Measurements from ENCODE around the gene SCNN1G. TPM values are rescaled to one million over a fixed set of nuclear protein-coding genes. Genes with fewer than 3 reads are reported as not detected.

SCNN1G gene
- total RNA-seq, 1 experiment from 2014 or later = not detected

GRCh38 chr16:23181506-23181905 lies 1.0 kb upstream of the SCNN1G start:
- H3K4me2 ChIP-seq (ENCODE audit: low read depth, low read length, poor library complexity, severe bottlenecking) = no peak overlapping the region
- H3K79me2 ChIP-seq (ENCODE audit: low read length) = no peaks in the 10 kb centered on the region
- no peak overlapping the region for H2AFZ ChIP-seq (ENCODE audit: low read length)
- no peaks in the 10 kb centered on the region for H3K9me3 ChIP-seq (ENCODE audit: low read length)
- H3K36me3 ChIP-seq (ENCODE audit: insufficient read depth, low read length) = no peaks in the 10 kb centered on the region
- H3K4me1 ChIP-seq (ENCODE audit: low read length) = no peaks in the 10 kb centered on the region
- H4K20me1 ChIP-seq (ENCODE audit: insufficient read depth, low read depth, low read length) = no peaks in the 10 kb centered on the region
- no peaks in the 10 kb centered on the region for H3K27me3 ChIP-seq (ENCODE audit: low read length)
- no peak for DNase-seq
- H3K9ac ChIP-seq (ENCODE audit: low read length) = no peak overlapping the region
- H3K27ac ChIP-seq (ENCODE audit: low read length) = no peak overlapping the region
- H3K4me3 ChIP-seq (ENCODE audit: low read length) = no peak overlapping the region
- no peaks in the 10 kb centered on the region for H3K9me2 ChIP-seq (replicated peaks; ENCODE audit: insufficient read depth, low read length)

- H3K9ac ChIP-seq (ENCODE audit: low read length) = no peak overlapping the region
- H2AFZ ChIP-seq (ENCODE audit: low read length) = no peak overlapping the region
- no peak overlapping the region for H3K4me3 ChIP-seq (ENCODE audit: low read length)
Measured at GRCh38 chr16:23182206-23182678, 303 bp upstream of the SCNN1G start.

GRCh38 chr16:23183543-23183862 lies 958 bp downstream of the SCNN1G start:
- Histone ChIP-seq H3K9ac (ENCODE audit: low read length) (no peak overlapping the region), H3K4me1 (ENCODE audit: low read length) (peaks cover 5% of the 10 kb centered on the region), H3K9me3 (ENCODE audit: low read length) (no peaks in the 10 kb centered on the region), H3K4me3 (ENCODE audit: low read length) (no peak overlapping the region), H3K27ac (ENCODE audit: low read length) (no peak overlapping the region), H3K36me3 (ENCODE audit: insufficient read depth, low read length) (no peaks in the 10 kb centered on the region), H3K4me2 (ENCODE audit: low read depth, low read length, poor library complexity, severe bottlenecking) (no peak overlapping the region), H3K79me2 (ENCODE audit: low read length) (no peaks in the 10 kb centered on the region), H2AFZ (ENCODE audit: low read length) (no peak overlapping the region), H3K9me2 (replicated peaks; ENCODE audit: insufficient read depth, low read length) (no peaks in the 10 kb centered on the region), H3K27me3 (ENCODE audit: low read length) (no peaks in the 10 kb centered on the region), H4K20me1 (ENCODE audit: insufficient read depth, low read depth, low read length) (no peaks in the 10 kb centered on the region)
- no peak for DNase-seq

More at GRCh38 chr16:23182206-23182678, 303 bp upstream of the SCNN1G start:
- Histone ChIP-seq H3K9me2 (replicated peaks; ENCODE audit: insufficient read depth, low read length) (no peaks in the 10 kb centered on the region), H3K27me3 (ENCODE audit: low read length) (no peaks in the 10 kb centered on the region), H3K36me3 (ENCODE audit: insufficient read depth, low read length) (no peaks in the 10 kb centered on the region), H3K27ac (ENCODE audit: low read length) (no peak overlapping the region), H3K9me3 (ENCODE audit: low read length) (no peaks in the 10 kb centered on the region), H4K20me1 (ENCODE audit: insufficient read depth, low read depth, low read length) (no peaks in the 10 kb centered on the region), H3K4me2 (ENCODE audit: low read depth, low read length, poor library complexity, severe bottlenecking) (no peak overlapping the region), H3K4me1 (ENCODE audit: low read length) (peaks cover under 1% of the 10 kb centered on the region), H3K79me2 (ENCODE audit: low read length) (no peaks in the 10 kb centered on the region)
- peak; percentile 82 for DNase-seq

DNA sequence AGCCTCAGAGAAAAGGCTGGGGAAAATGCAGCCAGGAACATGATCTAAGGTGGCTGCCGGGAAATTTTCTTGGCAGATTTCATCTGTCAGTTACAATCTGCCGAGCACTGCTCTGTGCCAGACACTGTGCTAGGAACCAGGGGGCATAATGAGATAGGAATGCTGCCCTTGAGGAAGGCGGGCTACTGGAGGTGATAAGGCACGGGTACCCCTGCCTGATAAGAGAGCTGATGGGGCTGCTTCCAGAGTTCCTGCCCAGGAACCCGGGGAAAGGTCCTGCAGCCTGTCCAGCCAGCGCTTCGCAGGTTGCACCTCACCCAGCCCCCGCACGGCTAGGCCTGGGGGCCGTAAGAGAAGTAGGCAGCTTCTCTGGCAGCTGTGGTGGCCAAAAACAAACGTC lies 3.1 kb downstream of the SCNN1G start:
- Histone ChIP-seq H3K79me2 (ENCODE audit: low read length) (no peaks in the 10 kb centered on the region), H3K9me3 (ENCODE audit: low read length) (no peaks in the 10 kb centered on the region), H3K27me3 (ENCODE audit: low read length) (no peaks in the 10 kb centered on the region), H3K9ac (ENCODE audit: low read length) (no peak overlapping the region), H3K4me3 (ENCODE audit: low read length) (no peak overlapping the region), H3K9me2 (replicated peaks; ENCODE audit: insufficient read depth, low read length) (no peaks in the 10 kb centered on the region), H4K20me1 (ENCODE audit: insufficient read depth, low read depth, low read length) (no peaks in the 10 kb centered on the region), H3K36me3 (ENCODE audit: insufficient read depth, low read length) (no peaks in the 10 kb centered on the region), H3K4me1 (ENCODE audit: low read length) (peaks cover 5% of the 10 kb centered on the region), H3K4me2 (ENCODE audit: low read depth, low read length, poor library complexity, severe bottlenecking) (no peak overlapping the region), H2AFZ (ENCODE audit: low read length) (no peak overlapping the region), H3K27ac (ENCODE audit: low read length) (no peak overlapping the region)
- DNase-seq = no peak

DNA sequence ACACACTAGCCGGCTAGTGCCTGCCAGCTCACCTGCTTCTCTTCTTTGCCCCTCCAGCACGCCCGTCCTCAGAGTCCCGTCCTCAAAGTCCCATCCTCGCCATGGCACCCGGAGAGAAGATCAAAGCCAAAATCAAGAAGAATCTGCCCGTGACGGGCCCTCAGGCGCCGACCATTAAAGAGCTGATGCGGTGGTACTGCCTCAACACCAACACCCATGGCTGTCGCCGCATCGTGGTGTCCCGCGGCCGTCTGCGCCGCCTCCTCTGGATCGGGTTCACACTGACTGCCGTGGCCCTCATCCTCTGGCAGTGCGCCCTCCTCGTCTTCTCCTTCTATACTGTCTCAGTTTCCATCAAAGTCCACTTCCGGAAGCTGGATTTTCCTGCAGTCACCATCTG lies 3.6 kb downstream of the SCNN1G start:
- no peak for DNase-seq
- Histone ChIP-seq H3K4me1 (ENCODE audit: low read length) (peaks cover 5% of the 10 kb centered on the region), H3K27me3 (ENCODE audit: low read length) (no peaks in the 10 kb centered on the region), H3K4me3 (ENCODE audit: low read length) (no peak overlapping the region), H3K27ac (ENCODE audit: low read length) (no peak overlapping the region), H3K4me2 (ENCODE audit: low read depth, low read length, poor library complexity, severe bottlenecking) (no peak overlapping the region), H3K9me2 (replicated peaks; ENCODE audit: insufficient read depth, low read length) (no peaks in the 10 kb centered on the region), H3K9me3 (ENCODE audit: low read length) (no peaks in the 10 kb centered on the region), H4K20me1 (ENCODE audit: insufficient read depth, low read depth, low read length) (no peaks in the 10 kb centered on the region), H2AFZ (ENCODE audit: low read length) (no peak overlapping the region), H3K79me2 (ENCODE audit: low read length) (no peaks in the 10 kb centered on the region), H3K9ac (ENCODE audit: low read length) (no peak overlapping the region), H3K36me3 (ENCODE audit: insufficient read depth, low read length) (no peaks in the 10 kb centered on the region)

- H3K27ac ChIP-seq (ENCODE audit: low read length) = no peak overlapping the region
- H3K79me2 ChIP-seq (ENCODE audit: low read length) = no peaks in the 10 kb centered on the region
- no peaks in the 10 kb centered on the region for H3K27me3 ChIP-seq (ENCODE audit: low read length)
- H4K20me1 ChIP-seq (ENCODE audit: insufficient read depth, low read depth, low read length) = no peaks in the 10 kb centered on the region
- DNase-seq = peak; percentile 52
- no peak overlapping the region for H3K4me3 ChIP-seq (ENCODE audit: low read length)
- no peaks in the 10 kb centered on the region for H3K36me3 ChIP-seq (ENCODE audit: insufficient read depth, low read length)
- peak overlapping the region; percentile 2 for H3K4me2 ChIP-seq (ENCODE audit: low read depth, low read length, poor library complexity, severe bottlenecking)
- no peak overlapping the region for H2AFZ ChIP-seq (ENCODE audit: low read length)
- H3K9me2 ChIP-seq (replicated peaks; ENCODE audit: insufficient read depth, low read length) = no peaks in the 10 kb centered on the region
- peaks cover 5% of the 10 kb centered on the region for H3K4me1 ChIP-seq (ENCODE audit: low read length)
- H3K9me3 ChIP-seq (ENCODE audit: low read length) = no peaks in the 10 kb centered on the region
- H3K9ac ChIP-seq (ENCODE audit: low read length) = no peak overlapping the region
Measured at GRCh38 chr16:23187341-23187740, 4.8 kb downstream of the SCNN1G start.

GRCh38 chr16:23188911-23189310 lies 6.4 kb downstream of the SCNN1G start:
- H3K79me2 ChIP-seq (ENCODE audit: low read length) = no peaks in the 10 kb centered on the region
- no peak for DNase-seq
- H3K9me3 ChIP-seq (ENCODE audit: low read length) = no peaks in the 10 kb centered on the region
- no peak overlapping the region for H2AFZ ChIP-seq (ENCODE audit: low read length)
- H3K4me3 ChIP-seq (ENCODE audit: low read length) = no peak overlapping the region
- H3K36me3 ChIP-seq (ENCODE audit: insufficient read depth, low read length) = no peaks in the 10 kb centered on the region
- H3K4me2 ChIP-seq (ENCODE audit: low read depth, low read length, poor library complexity, severe bottlenecking) = no peak overlapping the region
- H3K27ac ChIP-seq (ENCODE audit: low read length) = no peak overlapping the region
- no peaks in the 10 kb centered on the region for H3K27me3 ChIP-seq (ENCODE audit: low read length)
- no peak overlapping the region for H3K9ac ChIP-seq (ENCODE audit: low read length)
- no peaks in the 10 kb centered on the region for H4K20me1 ChIP-seq (ENCODE audit: insufficient read depth, low read depth, low read length)
- H3K9me2 ChIP-seq (replicated peaks; ENCODE audit: insufficient read depth, low read length) = no peaks in the 10 kb centered on the region
- H3K4me1 ChIP-seq (ENCODE audit: low read length) = peaks cover 5% of the 10 kb centered on the region

DNA sequence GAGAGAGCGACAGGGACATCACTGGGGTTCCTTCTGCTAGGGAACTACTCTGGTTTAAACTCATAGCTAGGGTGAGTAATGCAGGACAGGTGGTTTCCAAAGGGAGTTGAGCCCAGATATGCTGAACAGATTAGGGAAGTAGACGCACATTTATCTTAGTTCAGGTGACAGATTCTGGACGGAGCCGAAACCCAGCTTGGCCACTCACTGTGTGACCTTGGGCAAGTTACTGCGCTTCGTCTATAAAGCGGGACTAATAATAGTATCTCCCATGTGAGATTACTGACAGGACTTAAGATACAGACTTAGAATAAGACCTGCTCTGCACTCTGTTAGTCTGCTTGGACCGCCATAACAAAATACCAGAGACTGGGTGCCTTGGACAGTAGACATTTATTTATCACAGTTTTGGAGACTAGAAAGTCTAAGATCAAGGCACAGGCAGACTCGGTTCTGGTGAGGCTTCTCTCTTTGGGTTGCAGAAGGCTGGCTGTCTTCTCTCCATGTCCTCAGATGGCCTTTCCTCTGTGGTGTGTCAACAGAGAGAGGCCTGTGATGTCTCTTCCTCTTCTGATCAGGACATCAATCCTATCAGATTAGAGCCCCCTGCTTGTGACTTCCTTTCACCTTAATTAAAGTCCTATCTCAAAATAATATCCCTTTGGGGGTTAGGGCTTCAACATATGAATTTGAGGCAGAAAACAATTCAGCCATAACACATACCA lies 12.1 kb downstream of the SCNN1G start:
- H3K4me1 ChIP-seq (ENCODE audit: low read length) = no peaks in the 10 kb centered on the region

More for the DNA sequence above, 12.1 kb downstream of the SCNN1G start:
- no peak overlapping the region for H3K4me2 ChIP-seq (ENCODE audit: low read depth, low read length, poor library complexity, severe bottlenecking)
- no peaks in the 10 kb centered on the region for H3K36me3 ChIP-seq (ENCODE audit: insufficient read depth, low read length)
- no peaks in the 10 kb centered on the region for H3K27me3 ChIP-seq (ENCODE audit: low read length)
- no peak overlapping the region for H3K4me3 ChIP-seq (ENCODE audit: low read length)
- H3K9ac ChIP-seq (ENCODE audit: low read length) = no peak overlapping the region
- no peaks in the 10 kb centered on the region for H3K9me3 ChIP-seq (ENCODE audit: low read length)
- no peaks in the 10 kb centered on the region for H3K79me2 ChIP-seq (ENCODE audit: low read length)
- no peak for DNase-seq
- no peak overlapping the region for H3K27ac ChIP-seq (ENCODE audit: low read length)
- no peaks in the 10 kb centered on the region for H3K9me2 ChIP-seq (replicated peaks; ENCODE audit: insufficient read depth, low read length)
- H4K20me1 ChIP-seq (ENCODE audit: insufficient read depth, low read depth, low read length) = no peaks in the 10 kb centered on the region
- no peak overlapping the region for H2AFZ ChIP-seq (ENCODE audit: low read length)
